ENCODE data around the gene IL1RN. TPM values are rescaled to one million over a fixed set of nuclear protein-coding genes. Genes with fewer than 3 reads are reported as not detected.

Gene IL1RN
- total RNA-seq, 1 donor from 2014 or later: not detected

GRCh38 chr2:113111823-113112287, 15.5 kb upstream of the IL1RN start:
- no peaks in the 10 kb centered on the region for H3K27me3 Mint-ChIP-seq (ENCODE audit: unreplicated experiment)
- no peak for TF ChIP-seq CTCF (IDR thresholded peaks at IDR 0.05; ENCODE audit: unreplicated experiment)
- H3K4me1 Mint-ChIP-seq (ENCODE audit: unreplicated experiment): peaks cover 2% of the 10 kb centered on the region
- no peaks in the 10 kb centered on the region for H3K9me3 Mint-ChIP-seq (ENCODE audit: unreplicated experiment)
- no peaks in the 10 kb centered on the region for H3K36me3 Mint-ChIP-seq (ENCODE audit: low read depth, unreplicated experiment)
- no peak overlapping the region for H3K4me3 Mint-ChIP-seq (ENCODE audit: unreplicated experiment)
- no peak for DNase-seq (ENCODE audit: low spot score)
- H3K27ac Mint-ChIP-seq (ENCODE audit: unreplicated experiment): no peak overlapping the region

- H3K4me1 Mint-ChIP-seq (ENCODE audit: unreplicated experiment): peaks cover 2% of the 10 kb centered on the region
- no peaks in the 10 kb centered on the region for H3K36me3 Mint-ChIP-seq (ENCODE audit: low read depth, unreplicated experiment)
- no peak overlapping the region for H3K4me3 Mint-ChIP-seq (ENCODE audit: unreplicated experiment)
- H3K27ac Mint-ChIP-seq (ENCODE audit: unreplicated experiment): no peak overlapping the region
- TF ChIP-seq CTCF (IDR thresholded peaks at IDR 0.05; ENCODE audit: unreplicated experiment): no peak
- no peaks in the 10 kb centered on the region for H3K9me3 Mint-ChIP-seq (ENCODE audit: unreplicated experiment)
- DNase-seq (ENCODE audit: low spot score): no peak
- no peaks in the 10 kb centered on the region for H3K27me3 Mint-ChIP-seq (ENCODE audit: unreplicated experiment)
Measured at GRCh38 chr2:113112441-113112840, 15.0 kb upstream of the IL1RN start.

- H3K27ac Mint-ChIP-seq (ENCODE audit: unreplicated experiment): no peak overlapping the region
- no peak overlapping the region for H3K4me3 Mint-ChIP-seq (ENCODE audit: unreplicated experiment)
- H3K9me3 Mint-ChIP-seq (ENCODE audit: unreplicated experiment): no peaks in the 10 kb centered on the region
- peaks cover 2% of the 10 kb centered on the region for H3K4me1 Mint-ChIP-seq (ENCODE audit: unreplicated experiment)
- no peak for TF ChIP-seq CTCF (IDR thresholded peaks at IDR 0.05; ENCODE audit: unreplicated experiment)
- no peak for DNase-seq (ENCODE audit: low spot score)
- no peaks in the 10 kb centered on the region for H3K36me3 Mint-ChIP-seq (ENCODE audit: low read depth, unreplicated experiment)
- no peaks in the 10 kb centered on the region for H3K27me3 Mint-ChIP-seq (ENCODE audit: unreplicated experiment)
Measured at GRCh38 chr2:113112871-113113270, 14.5 kb upstream of the IL1RN start.

- Mint-ChIP-seq H3K27ac (ENCODE audit: unreplicated experiment) (no peak overlapping the region), H3K4me3 (ENCODE audit: unreplicated experiment) (no peak overlapping the region), H3K36me3 (ENCODE audit: low read depth, unreplicated experiment) (no peaks in the 10 kb centered on the region), H3K27me3 (ENCODE audit: unreplicated experiment) (no peaks in the 10 kb centered on the region), H3K4me1 (ENCODE audit: unreplicated experiment) (peaks cover 2% of the 10 kb centered on the region), H3K9me3 (ENCODE audit: unreplicated experiment) (no peaks in the 10 kb centered on the region)
- no peak for TF ChIP-seq CTCF (IDR thresholded peaks at IDR 0.05; ENCODE audit: unreplicated experiment)
- no peak for DNase-seq (ENCODE audit: low spot score)
Measured at GRCh38 chr2:113113807-113114206, 13.6 kb upstream of the IL1RN start.

- peaks cover 2% of the 10 kb centered on the region for H3K4me1 Mint-ChIP-seq (ENCODE audit: unreplicated experiment)
- H3K9me3 Mint-ChIP-seq (ENCODE audit: unreplicated experiment): no peaks in the 10 kb centered on the region
- TF ChIP-seq CTCF (IDR thresholded peaks at IDR 0.05; ENCODE audit: unreplicated experiment): no peak
- no peak overlapping the region for H3K27ac Mint-ChIP-seq (ENCODE audit: unreplicated experiment)
- H3K4me3 Mint-ChIP-seq (ENCODE audit: unreplicated experiment): no peak overlapping the region
- DNase-seq (ENCODE audit: low spot score): no peak
- H3K36me3 Mint-ChIP-seq (ENCODE audit: low read depth, unreplicated experiment): no peaks in the 10 kb centered on the region
- no peaks in the 10 kb centered on the region for H3K27me3 Mint-ChIP-seq (ENCODE audit: unreplicated experiment)
Measured at GRCh38 chr2:113114224-113114945, 13.0 kb upstream of the IL1RN start.

Data from endothelial cell (in vitro differentiated cells).